ENCODE measurements around the gene MGAT4B. TPM values are rescaled to one million over a fixed set of nuclear protein-coding genes. Genes with fewer than 3 reads are reported as not detected.

The MGAT4B gene
- total RNA-seq, 1 experiment from 2014 or later: 60.5 TPM

- no peak for DNase-seq
- no peak overlapping the region for H3K4me3 ChIP-seq
Observed at GRCh38 chr5:179779826-179780225, 26.8 kb downstream of the MGAT4B start.

GRCh38 chr5:179778591-179778990 is 28.1 kb downstream of the MGAT4B start:
- H3K27ac ChIP-seq: no peak overlapping the region
- H3K4me3 ChIP-seq: no peak overlapping the region
- no peak for DNase-seq
- H3K27me3 ChIP-seq: no peaks in the 10 kb centered on the region
- H3K4me1 ChIP-seq: no peaks in the 10 kb centered on the region
- no peaks in the 10 kb centered on the region for H3K9me3 ChIP-seq (replicated peaks)
- H3K36me3 ChIP-seq: peaks cover 23% of the 10 kb centered on the region

More at GRCh38 chr5:179779826-179780225, 26.8 kb downstream of the MGAT4B start:
- Histone ChIP-seq H3K27me3 (no peaks in the 10 kb centered on the region), H3K9me3 (replicated peaks) (no peaks in the 10 kb centered on the region), H3K36me3 (peaks cover 23% of the 10 kb centered on the region), H3K27ac (no peak overlapping the region), H3K4me1 (no peaks in the 10 kb centered on the region)

GRCh38 chr5:179777909-179778308 is 28.8 kb downstream of the MGAT4B start:
- no peaks in the 10 kb centered on the region for H3K9me3 ChIP-seq (replicated peaks)
- DNase-seq: no peak
- no peak overlapping the region for H3K4me3 ChIP-seq
- H3K27me3 ChIP-seq: no peaks in the 10 kb centered on the region
- H3K4me1 ChIP-seq: no peaks in the 10 kb centered on the region
- no peak overlapping the region for H3K27ac ChIP-seq
- H3K36me3 ChIP-seq: peaks cover 25% of the 10 kb centered on the region

GRCh38 chr5:179777456-179777855 is 29.2 kb downstream of the MGAT4B start:
- no peaks in the 10 kb centered on the region for H3K27me3 ChIP-seq
- no peak overlapping the region for H3K4me3 ChIP-seq
- peaks cover 25% of the 10 kb centered on the region for H3K36me3 ChIP-seq
- no peak for DNase-seq
- no peaks in the 10 kb centered on the region for H3K9me3 ChIP-seq (replicated peaks)
- no peaks in the 10 kb centered on the region for H3K4me1 ChIP-seq
- no peak overlapping the region for H3K27ac ChIP-seq

- peaks cover 29% of the 10 kb centered on the region for H3K36me3 ChIP-seq
- no peak overlapping the region for H3K27ac ChIP-seq
- no peaks in the 10 kb centered on the region for H3K4me1 ChIP-seq
- no peaks in the 10 kb centered on the region for H3K9me3 ChIP-seq (replicated peaks)
- no peaks in the 10 kb centered on the region for H3K27me3 ChIP-seq
- DNase-seq: no peak
- no peak overlapping the region for H3K4me3 ChIP-seq
Observed at GRCh38 chr5:179776411-179776938, 30.2 kb downstream of the MGAT4B start.

- H3K27me3 ChIP-seq: no peaks in the 10 kb centered on the region
- no peak overlapping the region for H3K27ac ChIP-seq
- no peak overlapping the region for H3K4me3 ChIP-seq
- DNase-seq: no peak
- H3K36me3 ChIP-seq: peaks cover 47% of the 10 kb centered on the region
- H3K9me3 ChIP-seq (replicated peaks): no peaks in the 10 kb centered on the region
- no peaks in the 10 kb centered on the region for H3K4me1 ChIP-seq
Observed at GRCh38 chr5:179774442-179774841, 32.2 kb downstream of the MGAT4B start.

GRCh38 chr5:179773686-179774040 is 33.0 kb downstream of the MGAT4B start:
- Histone ChIP-seq H3K27me3 (no peaks in the 10 kb centered on the region), H3K4me3 (no peak overlapping the region), H3K9me3 (replicated peaks) (no peaks in the 10 kb centered on the region), H3K4me1 (no peaks in the 10 kb centered on the region), H3K27ac (no peak overlapping the region), H3K36me3 (peaks cover 54% of the 10 kb centered on the region)
- no peak for DNase-seq

- H3K4me1 ChIP-seq: no peaks in the 10 kb centered on the region
- H3K27me3 ChIP-seq: no peaks in the 10 kb centered on the region
- H3K9me3 ChIP-seq (replicated peaks): no peaks in the 10 kb centered on the region
- no peak overlapping the region for H3K4me3 ChIP-seq
- peaks cover 56% of the 10 kb centered on the region for H3K36me3 ChIP-seq
- H3K27ac ChIP-seq: no peak overlapping the region
- DNase-seq: no peak
Observed at GRCh38 chr5:179772351-179772750, 34.3 kb downstream of the MGAT4B start.

GRCh38 chr5:179771311-179771895 is 35.3 kb downstream of the MGAT4B start:
- no peak overlapping the region for H3K27ac ChIP-seq
- H3K4me1 ChIP-seq: no peaks in the 10 kb centered on the region
- H3K27me3 ChIP-seq: no peaks in the 10 kb centered on the region
- H3K4me3 ChIP-seq: no peak overlapping the region
- DNase-seq: no peak
- H3K9me3 ChIP-seq (replicated peaks): no peaks in the 10 kb centered on the region
- H3K36me3 ChIP-seq: peaks cover 57% of the 10 kb centered on the region

GRCh38 chr5:179769796-179770195 is 36.9 kb downstream of the MGAT4B start:
- Histone ChIP-seq H3K27me3 (no peaks in the 10 kb centered on the region), H3K4me3 (no peak overlapping the region), H3K27ac (no peak overlapping the region), H3K4me1 (no peaks in the 10 kb centered on the region), H3K9me3 (replicated peaks) (no peaks in the 10 kb centered on the region), H3K36me3 (peaks cover 58% of the 10 kb centered on the region)
- DNase-seq: no peak

GRCh38 chr5:179769271-179769670 is 37.4 kb downstream of the MGAT4B start:
- Histone ChIP-seq H3K27me3 (no peaks in the 10 kb centered on the region), H3K4me3 (no peak overlapping the region), H3K4me1 (no peaks in the 10 kb centered on the region), H3K9me3 (replicated peaks) (no peaks in the 10 kb centered on the region), H3K27ac (no peak overlapping the region), H3K36me3 (peaks cover 58% of the 10 kb centered on the region)
- no peak for DNase-seq

- H3K36me3 ChIP-seq: peaks cover 58% of the 10 kb centered on the region
- H3K27me3 ChIP-seq: no peaks in the 10 kb centered on the region
- H3K4me3 ChIP-seq: no peak overlapping the region
- no peaks in the 10 kb centered on the region for H3K9me3 ChIP-seq (replicated peaks)
- peaks cover under 1% of the 10 kb centered on the region; the same call in 1 of the 2 replicates for H3K4me1 ChIP-seq
- no peak overlapping the region for H3K27ac ChIP-seq
- no peak for DNase-seq
Observed at GRCh38 chr5:179768326-179769085, 38.2 kb downstream of the MGAT4B start.

- DNase-seq: no peak
- Histone ChIP-seq H3K27me3 (no peaks in the 10 kb centered on the region), H3K36me3 (peaks cover 56% of the 10 kb centered on the region), H3K9me3 (replicated peaks) (no peaks in the 10 kb centered on the region), H3K4me3 (no peak overlapping the region), H3K4me1 (peaks cover 8% of the 10 kb centered on the region; the same call in 1 of the 2 replicates), H3K27ac (no peak overlapping the region)
Observed at GRCh38 chr5:179767496-179768100, 39.1 kb downstream of the MGAT4B start.

- no peak overlapping the region for H3K27ac ChIP-seq
- peaks cover 15% of the 10 kb centered on the region; the same call in 1 of the 2 replicates for H3K4me1 ChIP-seq
- no peaks in the 10 kb centered on the region for H3K9me3 ChIP-seq (replicated peaks)
- DNase-seq: no peak
- H3K36me3 ChIP-seq: peaks cover 55% of the 10 kb centered on the region
- H3K4me3 ChIP-seq: no peak overlapping the region
- no peaks in the 10 kb centered on the region for H3K27me3 ChIP-seq
Observed at GRCh38 chr5:179766726-179767455, 39.8 kb downstream of the MGAT4B start.
